Tibial nerve (tissue), 4 donors: ENCODE measurements around the gene DTNB. TPM values are rescaled to one million over a fixed set of nuclear protein-coding genes. Genes with fewer than 3 reads are reported as not detected.
"Not testable (repeated sequence)": the region's sequence is repeated elsewhere in the genome, so short reads cannot be mapped to it uniquely, and the experiment has no call there.

Source experiments
- DNase-seq, 2 donors: peaks; one replicate each; pipeline ENCODE4 v3.0.0-alpha.2; 2019; ENCODE audit warnings: low spot score in 2 of 2
- H3K27ac ChIP-seq, 4 donors: fragments of 200-600 bp; sonication (generic) in 3 of 4; one replicate each; pipeline ENCODE4 v1.5.1; 2017 to 2019; ENCODE audit warnings: mild to moderate bottlenecking in 1 of 4
- H3K27me3 ChIP-seq, 2 donors: fragments of 200-600 bp; sonication (generic) in 1 of 2; one replicate each; pipeline versions ENCODE4 v1.5.1 to v1.6.0; 2017 to 2019
- H3K36me3 ChIP-seq, 3 donors: fragments of 200-600 bp; sonication (generic); one replicate each; pipeline ENCODE4 v1.5.1; 2018 to 2019
- H3K4me1 ChIP-seq, 4 donors: fragments of 200-600 bp; sonication (generic) in 3 of 4; one replicate each; pipeline ENCODE4 v1.5.1; 2017 to 2019
- H3K4me3 ChIP-seq, 4 donors: fragments of 200-600 bp; sonication (generic) in 3 of 4; one replicate each; pipeline ENCODE4 v1.5.1; 2017 to 2019; ENCODE audit warnings: mild to moderate bottlenecking in 1 of 4, moderate library complexity in 1 of 4
- H3K9me3 ChIP-seq, 4 donors: fragments of 200-600 bp; sonication (generic) in 3 of 4; one replicate each; pipeline ENCODE4 v1.5.1; 2017 to 2019
- CTCF ChIP-seq, 5 experiments: fragments of 200-600 bp in 3 of 5; fragments of 450-650 bp in 2 of 5; sonication (generic) in 3 of 5; IDR thresholded peaks; one replicate each; pipeline ENCODE4 v1.5.1; 2016 to 2019; ENCODE audit warnings: antibody characterized with exemption in 5 of 5, mild to moderate bottlenecking in 3 of 5, moderate library complexity in 2 of 5
- EP300 ChIP-seq, 2 donors: sonication (generic); formaldehyde crosslinking; IDR thresholded peaks; one replicate each; pipeline ENCODE4 v1.6.1; 2017; ENCODE audit warnings: antibody characterized with exemption in 2 of 2, mild to moderate bottlenecking in 1 of 2
- POLR2A ChIP-seq, 2 donors: fragments of 450-650 bp; IDR thresholded peaks; one replicate each; pipeline ENCODE4 v1.6.1; 2017; ENCODE audit warnings: antibody characterized with exemption in 2 of 2, mild to moderate bottlenecking in 2 of 2, moderate library complexity in 2 of 2
- WGBS, 2 donors: methylation state at CpG; one replicate each; pipeline ENCODE4 v1.1.5; 2018; 5-methylcytosine and 5-hydroxymethylcytosine counted together
- total RNA-seq, 4 donors: library from RNA; depleted of rRNA; stranded (reverse); fragments of >200 nt; gene quantifications; one replicate each; pipeline ENCODE4 v1.1.0, GENCODE V29; 2016

DTNB gene
- total RNA-seq, 4 donors from 2014 or later = 9.4 to 18.6 (median 13.1) TPM

- Histone ChIP-seq H3K27ac (no peak overlapping the region), H3K27me3 (no peaks in the 10 kb centered on the region), H3K36me3 (no peaks in the 10 kb centered on the region), H3K9me3 (no peaks in the 10 kb centered on the region), H3K4me3 (no peak overlapping the region), H3K4me1 (no peaks in the 10 kb centered on the region)
- WGBS, 2 donors = 93 to 95% methylated on average over 10 of the region's 10 CpGs
- no peak for DNase-seq
- TF ChIP-seq POLR2A (IDR thresholded peaks at IDR 0.05) = no peak
- no peak for TF ChIP-seq EP300 (IDR thresholded peaks at IDR 0.05)
- no peak for TF ChIP-seq CTCF (IDR thresholded peaks at IDR 0.05)
These were observed 132.0 kb downstream of the DTNB start for GRCh38 chr2:25541378-25541777.

GRCh38 chr2:25539136-25539535 is 134.2 kb downstream of the DTNB start:
- Histone ChIP-seq H3K4me3 (no peak overlapping the region), H3K9me3 (no peaks in the 10 kb centered on the region), H3K36me3 (peaks cover 0 to 19% (median 0%) of the 10 kb centered on the region in 3 donors), H3K27me3 (no peaks in the 10 kb centered on the region), H3K4me1 (no peaks in the 10 kb centered on the region), H3K27ac (no peak overlapping the region)
- 64 to 77% methylated on average over 3 of the region's 3 CpGs for WGBS, 2 donors
- DNase-seq = no peak
- TF ChIP-seq EP300 (IDR thresholded peaks at IDR 0.05) (no peak), CTCF (IDR thresholded peaks at IDR 0.05) (no peak), POLR2A (IDR thresholded peaks at IDR 0.05) (no peak)

- 95 to 97% methylated on average over 2 of the region's 2 CpGs for WGBS, 2 donors
- Histone ChIP-seq H3K27me3 (no peaks in the 10 kb centered on the region), H3K4me1 (no peaks in the 10 kb centered on the region), H3K36me3 (peaks cover 0 to 19% (median 0%) of the 10 kb centered on the region in 3 donors), H3K4me3 (no peak overlapping the region), H3K27ac (no peak overlapping the region), H3K9me3 (no peaks in the 10 kb centered on the region)
- TF ChIP-seq EP300 (IDR thresholded peaks at IDR 0.05) = no peak
- no peak for TF ChIP-seq POLR2A (IDR thresholded peaks at IDR 0.05)
- no peak for TF ChIP-seq CTCF (IDR thresholded peaks at IDR 0.05)
- no peak for DNase-seq
These were observed 135.9 kb downstream of the DTNB start for GRCh38 chr2:25537526-25537925.

- H3K27me3 ChIP-seq, H3K4me1 ChIP-seq, H3K27ac ChIP-seq, H3K9me3 ChIP-seq, H3K4me3 ChIP-seq, DNase-seq: not testable (repeated sequence)
- 97 to 99% methylated on average over 16 to 43 of the region's 52 CpGs for WGBS, 2 donors
- peaks cover 0 to 19% (median 0%) of the 10 kb centered on the region in 3 donors for H3K36me3 ChIP-seq
These were observed 137.7 kb downstream of the DTNB start for GRCh38 chr2:25535411-25536289.

GRCh38 chr2:25534937-25535336 is 138.4 kb downstream of the DTNB start:
- H3K27ac ChIP-seq, H3K4me3 ChIP-seq, DNase-seq, H3K4me1 ChIP-seq, H3K27me3 ChIP-seq, H3K9me3 ChIP-seq: not testable (repeated sequence)
- 83 to 91% methylated on average over 13 to 17 of the region's 22 CpGs for WGBS, 2 donors
- peaks cover 0 to 19% (median 0%) of the 10 kb centered on the region in 3 donors for H3K36me3 ChIP-seq

GRCh38 chr2:25534455-25534854 is 138.9 kb downstream of the DTNB start:
- TF ChIP-seq CTCF (IDR thresholded peaks at IDR 0.05) (no peak), EP300 (IDR thresholded peaks at IDR 0.05) (no peak)
- 95 to 98% methylated on average over 19 to 26 of the region's 26 CpGs for WGBS, 2 donors

GRCh38 chr2:25533771-25534170 is 139.6 kb downstream of the DTNB start:
- H3K27me3 ChIP-seq, DNase-seq, H3K9me3 ChIP-seq, H3K4me1 ChIP-seq, H3K27ac ChIP-seq, H3K4me3 ChIP-seq: not testable (repeated sequence)
- peaks cover 0 to 19% (median 0%) of the 10 kb centered on the region in 3 donors for H3K36me3 ChIP-seq
- WGBS, 2 donors = 84 to 86% methylated on average over 5 of the region's 5 CpGs

More at GRCh38 chr2:25534455-25534854, 138.9 kb downstream of the DTNB start:
- no peak for DNase-seq
- Histone ChIP-seq H3K36me3 (peaks cover 0 to 19% (median 0%) of the 10 kb centered on the region in 3 donors), H3K27ac (no peak overlapping the region), H3K27me3 (no peaks in the 10 kb centered on the region), H3K4me3 (no peak overlapping the region), H3K4me1 (no peaks in the 10 kb centered on the region), H3K9me3 (no peaks in the 10 kb centered on the region)
